ENCODE results near the gene SLC5A4.

Gene SLC5A4

GRCh38 chr22:32232191-32232830 is 22.8 kb downstream of the SLC5A4 start:
- DNase-seq = no peak

GRCh38 chr22:32226326-32227104 is 28.6 kb downstream of the SLC5A4 start:
- no peak for DNase-seq

GRCh38 chr22:32222991-32223390 is 32.2 kb downstream of the SLC5A4 start:
- no peak for DNase-seq

GRCh38 chr22:32219026-32219425 is 36.1 kb downstream of the SLC5A4 start:
- no peak for DNase-seq

- no peak for DNase-seq
Measured at GRCh38 chr22:32218470-32218869, 36.7 kb downstream of the SLC5A4 start.

GRCh38 chr22:32217465-32217864 is 37.7 kb downstream of the SLC5A4 start:
- no peak for DNase-seq

GRCh38 chr22:32216911-32217310 is 38.2 kb downstream of the SLC5A4 start:
- DNase-seq = no peak

GRCh38 chr22:32211011-32211410 is 44.1 kb downstream of the SLC5A4 start:
- no peak for DNase-seq

GRCh38 chr22:32208681-32209080 is 46.5 kb downstream of the SLC5A4 start:
- no peak for DNase-seq

GRCh38 chr22:32207971-32208480 is 47.1 kb downstream of the SLC5A4 start:
- DNase-seq = no peak

- DNase-seq = no peak
Measured at GRCh38 chr22:32206774-32207758, 48.1 kb downstream of the SLC5A4 start.

GRCh38 chr22:32205974-32206773 is 49.0 kb downstream of the SLC5A4 start:
- no peak for DNase-seq

GRCh38 chr22:32204856-32205722 is 50.1 kb downstream of the SLC5A4 start, which contains the start of gene RFPL2:
Gene RFPL2 (minus strand): TSS chr22:32205073. CDS start chr22:32202451, 2,622 bp downstream.
- DNase-seq = peak; percentile 61

- DNase-seq = peak; percentile 89
Measured at GRCh38 chr22:32204040-32204855, 50.9 kb downstream of the SLC5A4 start.

GRCh38 chr22:32203181-32204039 is 51.7 kb downstream of the SLC5A4 start:
- DNase-seq = peak; percentile 22

GRCh38 chr22:32202539-32203180 is 52.5 kb downstream of the SLC5A4 start:
- DNase-seq = peak; percentile 23

- DNase-seq = no peak
Measured at GRCh38 chr22:32202161-32202538, 53.0 kb downstream of the SLC5A4 start.

- no peak for DNase-seq
Measured at GRCh38 chr22:32200752-32201151, 54.4 kb downstream of the SLC5A4 start.

- no peak for DNase-seq
Measured at GRCh38 chr22:32199961-32200360, 55.2 kb downstream of the SLC5A4 start.

Data from NCI-H2171 (cell line).